GM18873 (cell line): ENCODE results near the gene ERFE.

Experiments
- ATAC-seq: cut with Tn5 transposase; IDR thresholded peaks from one replicate; pipeline ENCODE4 v1.9.1; 2021; ENCODE audit warnings: mild to moderate bottlenecking, moderate library complexity, moderate number of reproducible peaks; ENCODE audit not compliant: unreplicated experiment, low FRiP score

ERFE gene

GRCh38 chr2:238202326-238203093 is 43.7 kb downstream of the ERFE start:
- ATAC-seq: no peak

GRCh38 chr2:238203094-238203972 is 44.6 kb downstream of the ERFE start, which contains the start of gene ILKAP:
Gene ILKAP, minus strand, starts transcription at chr2:238203695. Its CDS starts 142 bp downstream, at chr2:238203553.
- ATAC-seq: peak; percentile 81

- ATAC-seq: peak; percentile 10
Observed at GRCh38 chr2:238203973-238204683, 45.4 kb downstream of the ERFE start.

- no peak for ATAC-seq
Observed at GRCh38 chr2:238207006-238207405, 48.2 kb downstream of the ERFE start.

DNA sequence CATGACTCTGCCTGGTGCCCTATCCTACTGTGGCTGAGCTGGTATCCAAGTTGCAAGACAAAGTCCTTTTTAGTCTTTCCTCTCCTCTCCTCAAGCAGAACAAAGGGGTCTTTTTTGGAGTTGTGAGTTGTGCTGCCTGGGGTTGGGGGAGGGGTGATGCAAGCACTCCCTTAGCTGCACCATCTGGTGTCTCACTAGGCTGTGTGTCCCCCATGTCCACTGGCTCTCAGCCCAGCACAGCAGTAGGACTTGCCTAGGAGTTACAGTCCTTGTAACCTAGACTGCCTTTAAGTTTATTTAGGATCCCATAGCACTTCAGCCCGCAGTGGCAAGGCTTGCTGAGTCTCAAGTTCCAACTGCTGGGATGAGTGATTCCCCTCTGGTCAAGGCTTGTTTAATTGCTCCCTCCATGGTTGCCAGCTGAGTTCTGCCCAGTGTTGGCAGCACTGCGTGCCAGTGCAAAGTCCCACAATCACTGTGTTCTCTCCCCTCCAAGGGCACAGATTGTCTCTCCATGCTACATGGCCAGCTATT is 57.9 kb downstream of the ERFE start:
- no peak for ATAC-seq
